Kidney (tissue), 14 donors: Measurements from ENCODE around the gene ZFP62. TPM values are rescaled to one million over a fixed set of nuclear protein-coding genes. Genes with fewer than 3 reads are reported as not detected.

Source experiments
- DNase-seq, 5 donors: peaks; one replicate each; pipeline ENCODE4 v3.0.0-alpha.2; 2013 to 2020
- FAIRE-seq: peaks from 2 replicates; lab custom pipeline; 2012; peaks lifted over from hg19 to GRCh38; lab: Jason Lieb, UNC
- H3K27ac ChIP-seq, 2 donors: one replicate each; pipeline ENCODE4 v1.7.0; 2013; ENCODE audit warnings: low read depth in 2 of 2, low read length in 2 of 2, inconsistent platforms in 1 of 2
- H3K27me3 ChIP-seq: one replicate; pipeline ENCODE4 v1.7.1; 2013; ENCODE audit warnings: low read length, inconsistent platforms; ENCODE audit not compliant: control insufficient read depth, insufficient read depth
- H3K36me3 ChIP-seq, 3 donors: one replicate each; pipeline versions ENCODE4 v1.7.0 to v1.7.1; 2013; ENCODE audit warnings: low read length in 3 of 3, control low read depth in 1 of 3, inconsistent platforms in 1 of 3; ENCODE audit not compliant: insufficient read depth in 3 of 3, control insufficient read depth in 2 of 3
- H3K4me1 ChIP-seq, 3 donors: one replicate each; pipeline versions ENCODE4 v1.7.0 to v1.7.1; 2013; ENCODE audit warnings: low read length in 3 of 3, inconsistent platforms in 1 of 3, low read depth in 1 of 3; ENCODE audit not compliant: control insufficient read depth in 2 of 3, insufficient read depth in 2 of 3
- H3K4me3 ChIP-seq, 3 donors: one replicate each; pipeline versions ENCODE4 v1.7.0 to v1.8.1; 2013; ENCODE audit warnings: low read length in 3 of 3, control low read depth in 1 of 3, inconsistent platforms in 1 of 3
- H3K9ac ChIP-seq, 3 donors: one replicate each; pipeline versions ENCODE4 v1.7.0 to v1.7.1; 2013; ENCODE audit warnings: low read length in 3 of 3, control low read depth in 1 of 3, inconsistent platforms in 1 of 3
- H3K9me3 ChIP-seq, 3 donors: one replicate each; pipeline versions ENCODE4 v1.7.0 to v1.7.1; 2013; ENCODE audit warnings: low read length in 3 of 3, control low read depth in 1 of 3, inconsistent platforms in 1 of 3; ENCODE audit not compliant: control insufficient read depth in 2 of 3, insufficient read depth in 1 of 3
- intact Hi-C: fragments of 100-400 bp; cut with DNase I; formaldehyde crosslinking; loops from one replicate; pipeline ENCODE4 v1.11.1; 2022
- polyA plus RNA-seq: library from polyadenylated mRNA; stranded (reverse); fragments of 350-450 nt; fragmentation: Illumina TruSeq; extraction: RNeasy Lipid Tissue Mini Kit (QIAGEN cat#74804); gene quantifications from one replicate; pipeline ENCODE4 v1.2.3, GENCODE V29; 2014; ENCODE audit warnings: low read depth, low replicate concordance; ENCODE audit not compliant: insufficient read depth
- total RNA-seq: library from RNA; stranded (reverse); fragmentation: NEBNext Ultra II Directional; extraction: Animal tissue kit (Norgen Biotek cat#: 25700); gene quantifications from one replicate; pipeline ENCODE4 v1.2.1, GENCODE V29; 2021
- TF ChIP-seq, protein P1 (sequence below): IDR thresholded peaks from 3 replicates; pipeline ENCODE4 v1.5.1; 2012; ENCODE audit warnings: mild to moderate bottlenecking, moderate library complexity, borderline replicate concordance; ENCODE audit not compliant: insufficient read depth; ENCODE audit errors: extremely low read depth
- donor health status: control.
- donor health status: control.
- donor health status: control.
- donor health status: control.
- donor health status: control.
- donor health status: DM: yes; HTN: yes; CAD: no.
- donor health status: Normal renal cell carcinoma (clear cell type).

Gene ZFP62
- total and polyA plus RNA-seq, 2 donors from 2014 or later = 16.2 to 30.7 TPM

DNA sequence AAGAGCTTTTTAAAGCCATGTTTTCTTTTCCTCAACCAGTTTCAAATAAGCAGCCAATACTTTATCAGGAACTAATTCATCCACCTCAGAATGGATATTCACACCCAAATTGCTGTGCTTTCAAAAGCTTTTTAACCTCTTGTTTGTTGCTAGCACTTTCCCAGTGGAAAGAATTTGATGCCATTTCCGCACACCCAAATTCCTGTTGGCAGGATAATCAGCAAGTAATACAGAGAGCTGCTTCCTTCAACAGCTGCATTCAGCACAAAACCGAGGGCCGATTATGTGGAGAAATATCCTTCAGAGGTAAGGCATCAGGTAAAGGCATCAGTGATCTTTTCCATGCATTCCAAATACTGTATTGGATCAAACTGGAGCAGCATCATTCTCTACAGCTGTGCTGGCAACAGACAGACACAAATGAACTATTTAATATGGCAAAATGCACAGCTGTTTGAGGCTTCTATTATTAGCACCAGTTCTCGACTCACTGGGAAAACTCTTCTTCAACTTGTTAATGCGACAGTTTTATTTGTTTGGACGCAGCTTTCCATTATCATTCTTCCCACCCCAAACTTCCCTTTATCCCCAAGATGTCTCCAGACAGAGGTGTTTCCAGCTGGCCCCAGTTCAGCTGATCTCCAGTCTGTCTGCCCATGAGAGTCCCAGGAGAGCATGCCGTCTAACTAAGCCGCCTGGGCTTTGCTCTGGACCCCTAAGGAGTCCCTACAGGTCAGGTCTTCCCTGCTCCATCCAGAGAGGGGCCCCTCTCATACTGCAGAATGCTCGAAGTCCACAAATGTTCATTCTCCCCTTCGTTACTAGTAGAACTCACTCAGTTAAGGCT is 36.2 kb downstream of the ZFP62 start:
- Histone ChIP-seq H3K9ac (no peak overlapping the region), H3K9me3 (peaks cover 0 to under 1% (median 0%) of the 10 kb centered on the region in 3 donors), H3K4me3 (no peak overlapping the region), H3K4me1 (peaks cover 0 to 13% (median 3%) of the 10 kb centered on the region in 3 donors), H3K27ac (peak overlapping the region in 1 of 2 donors; percentile 23), H3K27me3 (no peaks in the 10 kb centered on the region), H3K36me3 (peaks cover 0 to 3% (median 0%) of the 10 kb centered on the region in 3 donors)
- FAIRE-seq (no peak), DNase-seq (peak in 2 of 5 donors; percentile 57 to 60)
- intact Hi-C loops = no loop called here
- TF ChIP-seq, protein P1, sequence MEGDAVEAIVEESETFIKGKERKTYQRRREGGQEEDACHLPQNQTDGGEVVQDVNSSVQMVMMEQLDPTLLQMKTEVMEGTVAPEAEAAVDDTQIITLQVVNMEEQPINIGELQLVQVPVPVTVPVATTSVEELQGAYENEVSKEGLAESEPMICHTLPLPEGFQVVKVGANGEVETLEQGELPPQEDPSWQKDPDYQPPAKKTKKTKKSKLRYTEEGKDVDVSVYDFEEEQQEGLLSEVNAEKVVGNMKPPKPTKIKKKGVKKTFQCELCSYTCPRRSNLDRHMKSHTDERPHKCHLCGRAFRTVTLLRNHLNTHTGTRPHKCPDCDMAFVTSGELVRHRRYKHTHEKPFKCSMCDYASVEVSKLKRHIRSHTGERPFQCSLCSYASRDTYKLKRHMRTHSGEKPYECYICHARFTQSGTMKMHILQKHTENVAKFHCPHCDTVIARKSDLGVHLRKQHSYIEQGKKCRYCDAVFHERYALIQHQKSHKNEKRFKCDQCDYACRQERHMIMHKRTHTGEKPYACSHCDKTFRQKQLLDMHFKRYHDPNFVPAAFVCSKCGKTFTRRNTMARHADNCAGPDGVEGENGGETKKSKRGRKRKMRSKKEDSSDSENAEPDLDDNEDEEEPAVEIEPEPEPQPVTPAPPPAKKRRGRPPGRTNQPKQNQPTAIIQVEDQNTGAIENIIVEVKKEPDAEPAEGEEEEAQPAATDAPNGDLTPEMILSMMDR = no peak

DNA sequence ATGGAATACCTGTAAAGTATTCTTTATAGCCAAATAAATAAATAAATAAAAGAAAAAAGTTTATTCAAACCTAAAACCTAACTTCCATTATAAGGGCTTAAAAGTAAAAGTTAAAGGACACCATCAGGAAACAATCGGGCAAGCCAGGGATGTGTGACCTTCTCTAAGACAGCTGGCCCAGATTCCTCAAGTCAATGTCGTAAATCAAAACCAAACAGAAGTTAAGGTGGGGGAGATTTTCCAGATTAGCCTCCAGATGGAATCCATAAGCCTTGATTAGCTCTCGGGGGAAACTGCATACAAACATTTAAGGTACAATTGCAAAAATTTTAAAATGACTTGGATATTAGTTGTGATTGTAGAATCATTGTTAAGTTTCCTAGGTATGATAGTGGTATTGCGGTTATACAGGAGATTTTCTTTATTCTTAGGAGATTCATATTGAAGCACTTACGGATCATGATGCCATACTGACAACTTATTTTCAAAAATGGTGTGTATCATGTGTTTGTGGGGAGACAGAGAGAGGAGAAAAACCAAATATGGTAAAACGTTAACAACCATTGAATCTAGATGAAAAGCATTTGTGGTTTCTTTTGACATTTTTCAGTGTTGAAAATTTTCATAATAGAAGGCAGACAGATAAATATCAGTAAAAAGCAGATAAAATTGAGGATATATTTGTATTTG is 37.0 kb downstream of the ZFP62 start:
- Histone ChIP-seq H3K4me1 (peaks cover 0 to 12% (median 3%) of the 10 kb centered on the region in 3 donors), H3K36me3 (no peaks in the 10 kb centered on the region), H3K27ac (no peak overlapping the region), H3K9ac (no peak overlapping the region), H3K9me3 (no peaks in the 10 kb centered on the region), H3K4me3 (no peak overlapping the region), H3K27me3 (no peaks in the 10 kb centered on the region)
- no peak for FAIRE-seq
- peak in 2 of 5 donors; percentile 39 to 72 for DNase-seq
- intact Hi-C loops = no loop called here
- TF ChIP-seq, protein P1 = no peak

DNA sequence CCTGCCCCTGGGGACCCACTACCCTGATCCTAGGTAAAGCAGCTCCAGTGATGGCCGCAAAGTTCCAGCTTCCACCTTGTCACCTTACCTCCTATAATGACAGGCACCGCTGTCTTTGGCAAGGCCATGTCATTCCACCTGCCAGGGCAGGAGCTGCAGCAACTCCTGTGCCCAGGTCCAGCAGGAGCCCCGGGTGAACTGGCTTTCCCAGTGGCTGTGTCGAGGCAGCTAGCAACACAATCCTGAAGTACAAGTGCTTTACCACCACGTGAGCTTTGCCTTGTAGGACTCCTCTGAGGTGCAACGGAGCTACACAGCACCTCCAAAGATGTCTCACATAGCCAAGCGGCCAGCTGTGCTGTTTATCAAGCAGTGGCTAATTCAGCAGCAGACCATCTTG is 37.7 kb downstream of the ZFP62 start:
- intact Hi-C loops = no loop called here
- Histone ChIP-seq H3K9me3 (no peaks in the 10 kb centered on the region), H3K36me3 (no peaks in the 10 kb centered on the region), H3K4me1 (peaks cover 1 to 16% (median 8%) of the 10 kb centered on the region in 3 donors), H3K4me3 (no peak overlapping the region), H3K27me3 (no peaks in the 10 kb centered on the region), H3K9ac (no peak overlapping the region), H3K27ac (no peak overlapping the region)
- FAIRE-seq (no peak), DNase-seq (peak in 1 of 5 donors; percentile 36)
- TF ChIP-seq, protein P1 = no peak
